ENCODE results near the gene SPOCK1.

Gene SPOCK1

DNA sequence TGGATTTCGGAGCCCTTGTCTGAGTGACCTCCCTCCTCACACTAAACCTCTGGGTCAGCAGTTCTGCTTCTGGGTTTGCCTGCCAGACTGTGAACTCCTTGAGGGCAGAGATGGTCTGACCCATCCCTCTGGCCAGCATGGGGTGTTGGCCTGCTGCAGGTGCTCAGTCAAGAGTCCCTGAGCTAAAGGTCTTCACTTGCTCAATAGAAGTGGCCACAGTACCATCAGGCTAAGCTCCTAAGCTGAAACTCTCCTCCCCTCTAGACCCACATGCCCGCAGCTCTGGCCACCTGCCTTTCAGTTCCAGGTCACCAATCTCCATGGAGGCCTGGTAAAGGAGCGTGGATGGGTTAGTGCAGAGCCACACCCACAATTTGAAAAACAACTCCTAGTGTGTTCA is 316.6 kb downstream of the SPOCK1 start:
- no peak for DNase-seq (ENCODE audit: low read depth, low spot score)
- Histone ChIP-seq H3K4me3 (no peak overlapping the region), H3K27ac (no peak overlapping the region), H3K9me3 (ENCODE audit: low read depth, low read length) (no peaks in the 10 kb centered on the region), H3K9ac (ENCODE audit: insufficient read length) (no peak overlapping the region), H3K36me3 (ENCODE audit: insufficient read depth, low read length) (no peaks in the 10 kb centered on the region)
- no peak for TF ChIP-seq EZH2 (IDR thresholded peaks at IDR 0.05)
- TF ChIP-seq POLR2AphosphoS5 (IDR thresholded peaks at IDR 0.05; ENCODE audit: borderline replicate concordance, low read depth, low read length): no peak
- no peak for TF ChIP-seq FOXP2 (optimal IDR thresholded peaks at IDR 0.05; ENCODE audit: control extremely low read depth, extremely low read length, insufficient read depth)

DNA sequence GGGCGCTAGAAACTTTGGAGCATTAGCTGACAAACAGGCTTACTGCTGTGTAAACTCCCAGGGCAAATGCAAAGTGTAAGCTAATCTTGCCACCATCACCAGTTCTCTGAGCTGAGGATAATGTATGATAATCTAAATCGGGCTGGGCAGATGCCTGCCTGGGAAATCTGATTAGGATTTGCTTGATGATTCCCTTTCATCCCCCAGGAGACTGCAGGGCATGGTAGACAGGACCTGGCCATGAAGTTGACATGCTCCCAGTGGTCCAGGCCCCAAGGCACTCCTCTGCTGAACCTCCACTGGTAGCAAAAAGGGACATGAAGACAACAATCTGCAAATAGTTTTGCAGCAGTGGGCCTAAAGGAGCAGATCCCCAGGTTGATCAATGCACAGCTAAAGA is 317.5 kb downstream of the SPOCK1 start:
- TF ChIP-seq EZH2 (IDR thresholded peaks at IDR 0.05) (no peak), FOXP2 (optimal IDR thresholded peaks at IDR 0.05; ENCODE audit: control extremely low read depth, extremely low read length, insufficient read depth) (no peak), POLR2AphosphoS5 (IDR thresholded peaks at IDR 0.05; ENCODE audit: borderline replicate concordance, low read depth, low read length) (no peak)
- H3K27ac ChIP-seq: no peak overlapping the region
- DNase-seq (ENCODE audit: low read depth, low spot score): no peak
- no peaks in the 10 kb centered on the region for H3K9me3 ChIP-seq (ENCODE audit: low read depth, low read length)
- H3K4me3 ChIP-seq: no peak overlapping the region
- H3K9ac ChIP-seq (ENCODE audit: insufficient read length): no peak overlapping the region
- H3K36me3 ChIP-seq (ENCODE audit: insufficient read depth, low read length): no peaks in the 10 kb centered on the region

DNA sequence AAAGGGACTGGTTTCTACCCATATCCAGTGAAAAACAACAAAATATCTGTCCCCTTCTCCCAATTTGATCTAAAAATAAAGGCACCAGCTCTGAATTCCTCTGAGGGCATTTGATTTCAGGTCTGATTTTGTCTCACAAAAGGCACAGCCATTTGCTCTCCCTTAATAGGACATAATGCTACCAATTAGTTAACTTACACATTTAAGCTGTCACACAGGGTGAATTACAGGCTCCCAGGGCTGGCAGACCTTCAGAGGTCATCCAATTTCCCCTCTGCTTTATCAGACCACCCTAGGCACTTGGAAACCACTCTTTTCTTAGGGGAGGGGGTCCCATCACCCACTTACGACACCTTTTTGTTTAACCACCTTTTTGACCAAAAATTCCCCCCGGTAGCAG is 319.9 kb downstream of the SPOCK1 start:
- DNase-seq (ENCODE audit: low read depth, low spot score): no peak
- Histone ChIP-seq H3K4me3 (no peak overlapping the region), H3K9ac (ENCODE audit: insufficient read length) (no peak overlapping the region), H3K9me3 (ENCODE audit: low read depth, low read length) (no peaks in the 10 kb centered on the region), H3K36me3 (ENCODE audit: insufficient read depth, low read length) (no peaks in the 10 kb centered on the region), H3K27ac (no peak overlapping the region)
- TF ChIP-seq EZH2 (IDR thresholded peaks at IDR 0.05) (no peak), FOXP2 (optimal IDR thresholded peaks at IDR 0.05; ENCODE audit: control extremely low read depth, extremely low read length, insufficient read depth) (no peak), POLR2AphosphoS5 (IDR thresholded peaks at IDR 0.05; ENCODE audit: borderline replicate concordance, low read depth, low read length) (no peak)

DNA sequence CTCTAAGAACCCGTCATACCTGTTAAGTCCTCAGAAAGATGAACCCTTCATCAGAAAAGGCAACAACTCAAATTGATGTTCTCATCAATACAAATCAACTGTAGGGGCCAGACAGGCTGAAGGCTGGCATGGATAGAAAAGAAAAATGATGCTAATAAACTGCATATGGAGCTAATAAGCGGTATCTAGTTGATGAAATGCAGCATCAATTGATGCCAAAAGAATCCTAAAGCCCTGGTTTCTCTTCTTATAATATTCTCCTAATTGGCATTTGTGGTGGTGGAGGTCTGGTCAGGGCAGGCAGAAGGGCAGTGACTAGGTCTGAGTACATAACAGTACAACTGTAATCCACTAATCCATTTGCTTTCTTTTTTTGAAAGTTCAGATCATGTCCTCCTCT is 322.5 kb downstream of the SPOCK1 start:
- Histone ChIP-seq H3K4me3 (no peak overlapping the region), H3K9me3 (ENCODE audit: low read depth, low read length) (no peaks in the 10 kb centered on the region), H3K36me3 (ENCODE audit: insufficient read depth, low read length) (no peaks in the 10 kb centered on the region), H3K27ac (no peak overlapping the region), H3K9ac (ENCODE audit: insufficient read length) (no peak overlapping the region)
- TF ChIP-seq FOXP2 (optimal IDR thresholded peaks at IDR 0.05; ENCODE audit: control extremely low read depth, extremely low read length, insufficient read depth): no peak
- no peak for TF ChIP-seq POLR2AphosphoS5 (IDR thresholded peaks at IDR 0.05; ENCODE audit: borderline replicate concordance, low read depth, low read length)
- no peak for TF ChIP-seq EZH2 (IDR thresholded peaks at IDR 0.05)
- DNase-seq (ENCODE audit: low read depth, low spot score): no peak

DNA sequence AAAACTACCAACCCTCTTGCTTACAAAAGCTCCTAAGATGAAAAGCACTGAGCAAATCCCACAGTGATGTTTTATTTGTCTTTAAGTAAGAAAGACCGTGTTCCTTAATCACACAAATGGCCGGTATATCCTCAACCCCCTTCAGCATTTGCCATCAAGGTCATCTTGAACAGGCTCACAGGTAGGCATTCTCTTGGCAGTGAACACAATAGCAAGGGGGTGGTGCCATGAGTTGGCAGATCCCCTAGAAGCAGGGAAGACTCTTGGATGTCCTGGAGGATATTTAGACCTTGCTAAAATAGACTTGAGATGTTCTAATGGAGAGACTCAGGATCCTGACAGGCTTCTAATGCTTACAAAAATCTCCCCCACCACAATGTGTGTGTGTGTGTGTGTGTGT is 323.0 kb downstream of the SPOCK1 start:
- no peak overlapping the region for H3K4me3 ChIP-seq
- no peak for TF ChIP-seq POLR2AphosphoS5 (IDR thresholded peaks at IDR 0.05; ENCODE audit: borderline replicate concordance, low read depth, low read length)
- no peak for TF ChIP-seq EZH2 (IDR thresholded peaks at IDR 0.05)
- no peak for TF ChIP-seq FOXP2 (optimal IDR thresholded peaks at IDR 0.05; ENCODE audit: control extremely low read depth, extremely low read length, insufficient read depth)
- H3K9me3 ChIP-seq (ENCODE audit: low read depth, low read length): no peaks in the 10 kb centered on the region
- H3K9ac ChIP-seq (ENCODE audit: insufficient read length): no peak overlapping the region
- H3K27ac ChIP-seq: no peak overlapping the region
- H3K36me3 ChIP-seq (ENCODE audit: insufficient read depth, low read length): no peaks in the 10 kb centered on the region
- no peak for DNase-seq (ENCODE audit: low read depth, low spot score)

DNA sequence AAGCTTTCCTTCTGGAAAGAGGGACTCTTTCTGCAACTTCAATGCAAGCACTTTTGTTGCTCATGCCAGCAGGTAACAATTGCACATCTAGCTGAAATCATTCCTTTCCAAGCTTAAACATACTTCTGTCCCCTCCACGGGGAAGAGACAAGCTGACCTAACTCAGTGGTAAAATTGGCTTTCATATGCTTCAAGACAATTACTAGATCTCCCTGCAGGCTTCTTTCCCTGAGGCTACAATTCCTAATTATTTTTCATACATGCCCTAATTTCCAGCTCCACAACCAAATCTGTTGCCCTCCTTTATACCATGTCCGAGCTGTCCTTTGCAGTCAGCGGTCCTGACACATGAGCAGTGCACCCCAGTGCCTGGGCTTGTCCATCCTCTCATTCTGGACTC is 324.9 kb downstream of the SPOCK1 start:
- no peak for TF ChIP-seq POLR2AphosphoS5 (IDR thresholded peaks at IDR 0.05; ENCODE audit: borderline replicate concordance, low read depth, low read length)
- no peak for TF ChIP-seq EZH2 (IDR thresholded peaks at IDR 0.05)
- no peak for TF ChIP-seq FOXP2 (optimal IDR thresholded peaks at IDR 0.05; ENCODE audit: control extremely low read depth, extremely low read length, insufficient read depth)
- Histone ChIP-seq H3K27ac (no peak overlapping the region), H3K9ac (ENCODE audit: insufficient read length) (no peak overlapping the region), H3K36me3 (ENCODE audit: insufficient read depth, low read length) (no peaks in the 10 kb centered on the region), H3K4me3 (no peak overlapping the region), H3K9me3 (ENCODE audit: low read depth, low read length) (no peaks in the 10 kb centered on the region)
- DNase-seq (ENCODE audit: low read depth, low spot score): no peak

DNA sequence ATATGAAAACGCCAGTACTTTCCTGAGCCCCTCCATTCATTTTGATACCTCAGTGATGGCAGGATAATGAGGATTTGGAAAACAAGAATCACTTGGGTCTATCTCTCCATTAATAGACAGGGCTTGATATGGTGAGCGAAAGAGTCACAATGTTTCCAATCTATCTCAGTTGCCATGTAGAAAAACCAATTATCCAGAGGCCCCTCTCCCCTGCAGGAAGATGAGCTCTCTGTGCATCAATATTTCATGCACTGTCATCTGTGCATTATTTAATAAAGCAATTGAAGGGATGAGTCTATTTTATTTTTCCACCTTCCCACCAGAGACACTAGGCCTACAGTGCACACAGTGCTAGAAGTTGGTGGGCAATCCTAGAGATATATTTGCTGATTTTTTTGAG is 326.9 kb downstream of the SPOCK1 start:
- Histone ChIP-seq H3K4me3 (no peak overlapping the region), H3K9me3 (ENCODE audit: low read depth, low read length) (no peaks in the 10 kb centered on the region), H3K9ac (ENCODE audit: insufficient read length) (no peak overlapping the region), H3K27ac (no peak overlapping the region), H3K36me3 (ENCODE audit: insufficient read depth, low read length) (no peaks in the 10 kb centered on the region)
- DNase-seq (ENCODE audit: low read depth, low spot score): no peak
- TF ChIP-seq FOXP2 (optimal IDR thresholded peaks at IDR 0.05; ENCODE audit: control extremely low read depth, extremely low read length, insufficient read depth): no peak
- TF ChIP-seq POLR2AphosphoS5 (IDR thresholded peaks at IDR 0.05; ENCODE audit: borderline replicate concordance, low read depth, low read length): no peak
- no peak for TF ChIP-seq EZH2 (IDR thresholded peaks at IDR 0.05)

DNA sequence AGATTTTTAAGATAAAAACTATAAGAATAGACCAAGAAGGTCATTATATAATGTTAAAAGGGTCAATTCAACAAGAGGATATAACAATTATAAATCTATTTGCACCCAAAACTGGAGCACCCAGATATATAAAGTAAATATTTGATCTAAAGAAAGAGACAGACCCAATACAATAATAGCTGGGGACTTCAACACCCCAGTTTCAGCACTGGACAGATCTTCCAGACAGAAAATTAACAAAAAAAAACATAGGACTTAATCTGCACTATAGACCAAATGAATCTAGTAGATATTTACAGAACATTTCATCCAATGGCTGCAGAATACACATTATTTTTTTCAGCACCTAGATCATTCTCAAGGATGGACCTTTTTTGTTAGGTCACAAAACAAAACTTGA is 331.9 kb downstream of the SPOCK1 start:
- H3K27ac ChIP-seq: no peak overlapping the region
- H3K36me3 ChIP-seq (ENCODE audit: insufficient read depth, low read length): no peaks in the 10 kb centered on the region
- TF ChIP-seq FOXP2 (optimal IDR thresholded peaks at IDR 0.05; ENCODE audit: control extremely low read depth, extremely low read length, insufficient read depth) (no peak), EZH2 (IDR thresholded peaks at IDR 0.05) (no peak), POLR2AphosphoS5 (IDR thresholded peaks at IDR 0.05; ENCODE audit: borderline replicate concordance, low read depth, low read length) (no peak)
- no peak overlapping the region for H3K4me3 ChIP-seq
- H3K9me3 ChIP-seq (ENCODE audit: low read depth, low read length): no peaks in the 10 kb centered on the region
- no peak for DNase-seq (ENCODE audit: low read depth, low spot score)
- no peak overlapping the region for H3K9ac ChIP-seq (ENCODE audit: insufficient read length)

DNA sequence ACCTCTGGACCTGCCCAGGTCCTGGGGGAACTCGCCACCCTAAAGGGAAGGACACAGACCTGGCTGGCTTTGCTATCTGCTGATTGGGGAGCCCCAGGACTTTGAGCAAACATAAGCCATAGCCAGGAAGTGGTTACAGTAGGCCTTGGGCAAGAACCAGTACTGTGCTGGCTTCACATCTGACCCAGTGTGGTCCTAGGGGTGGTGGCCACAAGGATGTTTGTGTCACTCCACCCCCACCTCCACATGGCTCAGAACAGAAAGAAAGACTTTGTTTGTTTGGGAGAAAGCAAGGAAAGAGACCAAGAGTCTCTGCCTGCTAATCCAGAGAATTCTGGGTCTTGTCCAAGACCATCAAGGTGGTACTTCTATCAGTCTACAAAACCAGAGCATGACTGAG is 334.2 kb downstream of the SPOCK1 start:
- Histone ChIP-seq H3K36me3 (ENCODE audit: insufficient read depth, low read length) (no peaks in the 10 kb centered on the region), H3K4me3 (no peak overlapping the region), H3K9me3 (ENCODE audit: low read depth, low read length) (no peaks in the 10 kb centered on the region), H3K27ac (no peak overlapping the region), H3K9ac (ENCODE audit: insufficient read length) (no peak overlapping the region)
- DNase-seq (ENCODE audit: low read depth, low spot score): no peak
- TF ChIP-seq POLR2AphosphoS5 (IDR thresholded peaks at IDR 0.05; ENCODE audit: borderline replicate concordance, low read depth, low read length): no peak
- TF ChIP-seq EZH2 (IDR thresholded peaks at IDR 0.05): no peak
- no peak for TF ChIP-seq FOXP2 (optimal IDR thresholded peaks at IDR 0.05; ENCODE audit: control extremely low read depth, extremely low read length, insufficient read depth)

All from SK-N-MC (cell line).